Activated CD8-positive, alpha-beta memory T cell treated with anti-CD3 and anti-CD28 coated beads, Interleukin-2, amount 50 U/mL, for 1 hour (primary cell): ENCODE measurements around the gene SERF2.
"Not testable (repeated sequence)": the region's sequence is repeated elsewhere in the genome, so short reads cannot be mapped to it uniquely, and the experiment has no call there.

Experiments
- DNase-seq: peaks from one replicate; pipeline ENCODE4 v3.0.0-alpha.2; 2020; ENCODE audit errors: extremely low read depth

The SERF2 gene

DNA sequence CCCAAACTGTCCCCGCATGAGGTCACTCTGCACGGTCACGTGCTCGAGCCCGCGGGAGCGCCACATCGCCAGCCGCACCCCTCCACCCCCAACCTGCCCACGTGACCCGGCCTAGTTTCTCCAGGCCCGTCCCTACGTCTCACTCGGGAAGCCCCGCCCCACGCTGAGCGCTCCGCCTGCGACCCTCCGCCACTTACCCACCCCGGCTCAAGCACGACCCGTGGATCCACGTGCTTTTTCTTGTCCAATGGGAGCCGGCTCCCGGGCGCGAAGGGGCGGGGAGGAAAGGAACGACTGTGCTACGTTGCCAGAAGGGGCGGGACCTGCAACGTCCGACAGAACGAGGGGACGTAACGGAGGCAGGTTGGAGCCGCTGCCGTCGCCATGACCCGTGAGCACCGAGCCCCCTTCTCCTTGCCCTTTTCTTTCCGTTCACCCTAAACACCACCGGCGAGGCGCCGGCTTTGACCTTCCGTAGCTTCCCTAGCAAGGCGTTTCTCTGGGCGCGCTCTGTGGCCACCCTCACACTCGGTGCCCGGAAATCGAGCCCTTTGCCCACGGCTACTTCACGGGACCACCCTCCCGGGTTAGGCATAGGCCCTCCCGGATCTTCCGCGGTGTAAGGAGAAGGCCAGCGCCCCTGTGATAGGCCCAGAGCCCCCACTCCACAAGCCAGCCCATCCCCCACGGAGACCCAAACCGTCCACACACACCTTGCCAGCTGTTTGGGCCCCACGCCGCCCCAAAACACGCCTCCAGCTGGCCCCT is at the start of gene SERF2:
Gene SERF2, plus strand, starts transcription at position 328 of the 768 bp plus-strand sequence. Its CDS starts 57 bp downstream, at position 385.
- DNase-seq: peak; percentile 98

DNA sequence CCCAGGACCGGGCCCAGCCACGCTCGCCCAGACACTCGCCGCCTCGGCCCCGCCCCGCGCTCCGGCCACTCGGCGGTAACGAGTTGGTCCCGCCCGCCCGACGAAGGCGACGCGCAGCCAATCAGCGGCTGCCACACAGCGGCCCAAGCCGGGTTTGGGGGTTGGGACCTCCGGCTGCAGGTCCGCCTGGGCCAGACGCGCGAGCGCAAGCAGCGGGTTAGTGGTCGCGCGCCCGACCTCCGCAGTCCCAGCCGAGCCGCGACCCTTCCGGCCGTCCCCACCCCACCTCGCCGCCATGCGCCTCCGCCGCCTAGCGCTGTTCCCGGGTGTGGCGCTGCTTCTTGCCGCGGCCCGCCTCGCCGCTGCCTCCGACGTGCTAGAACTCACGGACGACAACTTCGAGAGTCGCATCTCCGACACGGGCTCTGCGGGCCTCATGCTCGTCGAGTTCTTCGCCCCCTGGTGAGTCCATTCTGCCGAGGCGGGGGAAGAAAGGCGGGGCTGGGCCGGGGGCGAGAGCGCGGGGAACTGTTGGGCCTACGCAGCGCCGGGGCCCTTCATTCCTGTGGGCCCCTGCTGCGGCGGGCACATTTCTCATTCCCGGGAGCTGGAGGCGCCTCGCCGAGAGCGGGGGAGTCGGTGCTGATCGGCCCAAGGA is 45.7 kb upstream of the SERF2 start, which contains the start of gene PDIA3:
Gene PDIA3, plus strand, starts transcription at position 194 of the 658 bp plus-strand sequence. Its CDS starts 102 bp downstream, at position 296.
- DNase-seq: peak; percentile 45

DNA sequence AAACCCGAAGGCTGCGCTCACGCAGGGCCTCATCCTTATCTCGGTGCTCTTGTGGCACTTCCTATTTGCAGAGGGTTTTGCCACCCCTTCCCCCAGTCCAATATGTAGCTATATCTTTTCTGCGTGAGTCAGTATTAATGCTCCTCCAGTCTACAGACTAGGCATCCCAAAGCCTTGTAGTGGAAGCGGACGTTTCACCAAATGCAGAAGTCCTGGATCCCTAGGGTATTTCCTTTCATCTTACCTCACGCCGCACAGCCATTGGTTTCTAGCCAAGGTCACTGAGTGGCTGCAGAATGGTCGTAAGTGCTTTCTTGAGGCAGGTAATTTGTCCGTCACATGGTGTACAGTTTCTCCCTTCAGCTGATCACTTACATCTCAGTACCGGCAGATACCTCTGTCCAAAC is 45.2 kb upstream of the SERF2 start:
- not testable (repeated sequence) for DNase-seq

DNA sequence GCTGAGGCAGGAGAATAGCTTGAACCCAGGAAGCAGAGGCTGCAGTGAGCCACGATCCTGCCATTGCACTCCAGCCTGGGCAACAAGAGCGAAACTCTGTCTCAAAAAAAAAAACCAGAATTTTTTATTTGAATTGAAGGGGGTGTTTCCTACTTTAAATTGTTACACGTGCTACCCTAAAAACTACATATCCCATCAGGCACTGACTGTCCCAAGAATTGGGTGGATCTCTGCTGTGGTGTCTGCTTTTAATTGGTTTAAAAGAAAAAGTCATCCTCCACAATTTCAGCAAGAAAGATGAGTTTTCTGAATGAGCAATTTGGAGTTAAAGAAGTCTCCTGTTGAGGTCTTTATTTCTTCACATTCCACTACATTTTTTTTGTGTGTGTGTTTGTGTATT is 43.7 kb upstream of the SERF2 start:
- no peak for DNase-seq

DNA sequence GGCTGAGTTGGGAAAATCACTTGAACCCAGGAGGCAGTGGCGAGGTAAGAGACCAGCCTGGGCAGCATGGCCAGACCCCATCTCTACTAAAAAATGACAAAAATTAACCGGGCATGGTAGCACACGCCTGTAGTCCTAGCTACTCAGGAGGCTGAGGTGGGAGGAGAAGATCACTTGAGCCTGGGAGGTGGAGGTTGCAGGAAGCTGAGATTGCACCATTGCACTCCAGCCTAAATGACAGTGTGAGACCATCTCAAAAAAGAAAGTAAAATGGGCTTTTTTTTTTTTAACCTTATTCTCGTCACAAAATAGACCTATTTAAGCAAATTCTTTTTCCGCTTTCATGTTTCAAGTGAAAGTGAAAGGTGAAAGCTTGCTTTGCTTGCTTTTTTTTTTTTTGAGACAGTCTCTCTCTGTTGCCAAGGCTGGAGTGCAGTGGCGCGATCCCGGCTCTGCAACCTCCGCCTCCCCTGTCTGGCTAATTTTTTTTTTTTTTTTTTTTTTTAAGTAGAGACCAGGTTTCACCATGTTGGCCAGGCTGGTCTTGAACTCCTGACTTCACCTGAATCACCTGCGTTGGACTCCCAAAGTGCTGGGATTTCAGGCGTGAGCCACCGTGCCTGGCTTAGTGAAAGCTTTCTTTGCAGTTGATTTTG is 42.3 kb upstream of the SERF2 start:
- no peak for DNase-seq

DNA sequence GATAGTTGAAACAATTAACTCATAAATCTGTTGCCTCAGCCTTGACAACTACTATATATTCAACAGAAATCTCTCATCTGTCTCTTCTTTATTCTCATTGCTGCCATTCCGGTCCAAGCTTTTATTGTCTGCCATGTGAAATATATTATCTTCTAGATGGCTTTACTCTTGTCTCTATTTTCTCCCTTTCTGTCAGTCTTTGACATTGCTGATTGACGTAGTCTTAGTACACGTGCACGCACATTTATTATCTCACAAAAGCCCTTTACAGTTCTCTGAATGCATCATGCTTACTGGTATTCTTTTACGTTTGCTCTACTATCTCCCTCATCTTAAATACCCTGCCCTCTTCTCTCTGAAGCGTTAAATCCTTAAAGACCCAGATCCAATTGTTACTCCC is 40.2 kb upstream of the SERF2 start:
- no peak for DNase-seq

DNA sequence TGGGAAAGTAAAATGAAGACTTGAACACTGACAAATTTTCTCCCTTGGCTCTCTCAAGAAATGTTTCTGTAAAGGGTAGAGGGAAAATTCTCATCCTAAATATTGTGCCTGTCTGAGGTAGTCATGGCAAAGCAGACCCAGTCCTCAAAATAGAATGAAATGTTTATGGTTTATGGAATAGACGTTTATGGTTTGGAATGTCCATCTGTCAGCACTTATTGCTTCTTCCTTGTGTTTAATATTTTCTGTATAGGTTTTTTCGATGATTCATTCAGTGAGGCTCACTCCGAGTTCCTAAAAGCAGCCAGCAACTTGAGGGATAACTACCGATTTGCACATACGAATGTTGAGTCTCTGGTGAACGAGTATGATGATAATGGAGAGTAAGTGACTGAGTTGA is 29.3 kb upstream of the SERF2 start:
- no peak for DNase-seq

DNA sequence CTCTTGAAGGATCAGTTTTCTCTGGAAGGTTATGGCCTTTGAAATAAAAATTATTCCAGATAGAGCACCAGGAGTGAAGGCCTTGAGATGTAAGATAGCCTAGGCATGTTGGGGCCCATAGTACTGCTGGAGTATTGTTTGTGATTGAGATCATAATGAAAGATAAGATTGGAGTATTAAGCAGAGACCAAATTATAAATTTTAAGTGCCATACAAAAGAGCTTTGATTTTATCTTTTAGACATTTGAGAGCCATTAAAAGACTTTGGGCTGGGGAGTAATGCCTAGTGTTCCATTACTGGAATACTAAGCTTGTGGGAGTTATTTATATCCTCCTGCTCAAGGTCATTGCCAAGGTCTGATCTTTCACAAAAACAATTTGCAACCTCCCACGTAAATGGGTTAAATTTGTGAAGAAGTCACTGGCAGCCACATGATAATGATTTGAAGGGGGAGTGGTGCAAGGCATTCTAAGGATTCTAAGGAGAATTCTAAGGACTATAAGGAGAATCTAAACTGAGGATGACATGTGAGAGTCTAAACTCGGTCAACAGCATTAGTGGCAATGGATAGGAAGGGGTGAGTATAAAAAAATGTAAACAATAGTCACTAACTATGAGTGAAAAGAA is 28.2 kb upstream of the SERF2 start:
- no peak for DNase-seq

DNA sequence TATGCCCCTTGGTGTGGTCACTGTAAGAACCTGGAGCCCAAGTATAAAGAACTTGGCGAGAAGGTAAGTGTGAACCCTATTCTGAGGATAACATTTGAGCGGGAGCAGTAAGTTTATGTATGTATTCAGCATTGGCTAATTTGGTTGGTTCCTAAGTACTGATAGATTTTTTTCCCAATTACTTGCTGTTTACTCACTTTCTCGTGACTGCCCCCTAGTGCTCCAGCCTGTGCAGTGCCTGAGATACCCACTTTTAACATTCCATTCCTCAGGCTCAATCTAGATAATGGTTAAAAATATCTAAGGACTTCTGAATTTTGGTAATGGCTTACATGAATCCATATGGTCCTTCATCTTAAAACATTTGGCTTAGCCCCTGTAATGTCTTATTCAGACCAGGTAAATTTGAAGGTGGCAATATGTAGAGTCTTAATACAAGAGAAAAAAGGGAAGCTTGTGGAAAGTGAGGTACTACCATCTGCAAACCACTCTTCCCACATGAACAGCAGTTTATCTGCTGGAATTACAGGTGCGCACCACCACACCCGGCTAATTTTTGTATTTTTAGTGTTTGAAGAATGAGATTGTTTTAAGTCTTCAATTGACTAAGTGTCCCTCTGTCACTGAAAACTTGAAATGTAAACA is 22.4 kb upstream of the SERF2 start:
- DNase-seq: no peak

DNA sequence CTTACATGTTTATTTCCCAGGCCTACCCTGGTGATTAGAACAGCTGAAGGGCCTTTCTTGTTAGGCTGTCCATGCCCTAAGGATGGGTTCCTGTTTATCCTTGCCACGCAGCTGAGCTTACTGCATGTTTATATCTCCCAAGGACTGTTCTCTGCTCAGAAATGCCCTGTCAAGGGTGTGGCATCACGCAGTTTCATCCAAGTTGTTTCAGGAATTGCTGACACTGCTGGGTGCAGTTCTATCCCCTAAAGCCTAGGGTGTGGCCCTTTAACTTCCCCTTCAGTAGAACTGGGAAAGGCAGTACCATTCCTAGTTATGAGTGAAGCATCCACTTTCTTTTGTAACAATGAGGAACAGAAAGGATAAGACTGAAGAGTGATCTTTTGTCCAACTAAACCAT is 20.3 kb upstream of the SERF2 start:
- no peak for DNase-seq

DNA sequence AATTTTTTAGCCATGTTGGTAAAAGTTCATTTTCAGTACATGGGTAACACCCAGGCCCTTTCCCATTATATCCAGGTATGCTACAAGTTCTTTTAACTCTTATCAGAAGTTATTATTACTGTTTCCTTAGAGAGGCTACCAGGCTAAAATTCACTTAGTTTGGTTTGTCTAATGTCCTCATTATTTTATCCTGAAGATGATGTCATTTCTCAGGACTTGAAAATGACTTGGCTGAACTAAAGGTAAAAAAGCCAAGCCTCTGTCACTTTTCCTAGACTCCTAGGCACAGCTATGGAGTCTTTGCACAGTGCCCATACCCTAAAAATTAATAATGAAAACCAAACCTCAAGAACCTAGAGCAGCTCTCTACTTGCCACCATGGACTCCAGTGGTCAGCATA is 19.5 kb upstream of the SERF2 start:
- no peak for DNase-seq

DNA sequence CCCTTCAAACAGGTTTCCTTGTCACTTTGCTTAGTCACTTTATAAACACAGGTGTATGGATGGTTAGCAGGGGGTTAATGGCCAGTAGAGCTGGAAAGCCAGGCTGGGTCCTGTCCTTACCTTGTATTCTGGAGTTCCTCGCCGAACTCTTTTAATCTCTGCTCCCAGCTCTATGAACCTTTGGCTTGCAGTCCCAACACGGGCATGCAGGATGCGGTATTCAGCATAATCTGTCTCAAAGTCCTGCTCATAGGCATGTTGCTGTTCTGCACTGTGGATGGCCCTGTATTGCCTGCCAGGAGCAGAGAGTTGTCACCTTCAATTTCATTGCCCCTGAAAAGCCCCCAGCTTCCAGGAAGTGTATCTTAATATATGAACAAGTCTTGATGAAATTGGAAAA is 18.1 kb upstream of the SERF2 start:
- DNase-seq: no peak

DNA sequence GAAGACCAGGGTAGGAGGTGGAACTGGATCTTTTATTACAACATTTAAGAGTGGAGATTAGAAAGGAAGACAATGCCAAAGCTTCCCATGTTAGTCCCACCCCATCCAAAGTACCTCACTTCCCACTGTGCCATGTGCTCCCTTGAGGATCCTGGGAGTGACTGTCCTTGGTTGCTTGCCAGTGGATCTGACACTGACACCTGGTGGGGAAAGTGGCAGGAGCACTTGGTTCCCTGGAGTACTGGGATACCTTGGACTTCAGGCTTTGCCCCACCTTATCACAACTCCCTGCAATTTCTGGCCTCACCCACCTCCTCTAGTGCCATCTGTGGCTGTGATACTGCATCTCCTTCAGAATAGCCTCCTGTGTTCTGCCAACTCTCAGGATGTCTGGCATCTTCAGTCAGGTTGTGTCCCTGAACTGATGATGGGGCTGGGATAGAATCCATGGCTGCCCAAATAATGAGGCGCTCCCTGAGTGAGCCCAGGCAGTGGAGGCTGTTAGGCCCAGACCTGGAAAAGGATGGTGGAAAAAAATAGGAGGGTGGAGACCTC is 16.6 kb upstream of the SERF2 start:
- no peak for DNase-seq

DNA sequence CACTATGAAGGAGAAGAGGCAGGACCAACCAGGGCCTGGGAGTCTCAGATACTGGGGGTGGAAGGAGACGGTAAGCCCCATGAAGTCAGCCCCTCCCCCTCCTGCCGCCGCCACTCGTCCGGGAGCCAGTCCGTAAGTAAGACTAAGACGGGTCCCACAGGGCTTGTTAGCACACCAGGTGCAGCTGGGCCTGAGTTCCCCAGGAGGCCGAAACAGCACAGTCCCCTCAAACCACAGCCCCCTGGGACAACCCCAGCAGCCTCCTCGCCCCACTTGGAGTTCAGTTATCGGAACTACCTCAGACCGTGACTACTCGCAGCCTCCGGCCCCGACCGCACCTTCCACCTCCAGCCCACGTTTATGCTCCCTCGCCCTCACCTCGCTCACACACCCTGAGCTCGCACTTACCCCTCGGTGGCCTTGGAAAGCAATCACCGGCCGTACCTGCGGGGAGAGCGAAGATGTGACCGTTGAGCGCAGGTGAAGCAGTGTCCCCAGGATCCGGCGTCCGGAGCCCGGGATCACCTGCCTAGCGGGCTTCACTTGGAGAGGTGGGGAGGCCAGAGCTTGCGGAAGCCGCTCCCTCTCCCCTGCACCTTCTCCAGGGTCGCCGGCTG is 15.9 kb upstream of the SERF2 start:
- no peak for DNase-seq

DNA sequence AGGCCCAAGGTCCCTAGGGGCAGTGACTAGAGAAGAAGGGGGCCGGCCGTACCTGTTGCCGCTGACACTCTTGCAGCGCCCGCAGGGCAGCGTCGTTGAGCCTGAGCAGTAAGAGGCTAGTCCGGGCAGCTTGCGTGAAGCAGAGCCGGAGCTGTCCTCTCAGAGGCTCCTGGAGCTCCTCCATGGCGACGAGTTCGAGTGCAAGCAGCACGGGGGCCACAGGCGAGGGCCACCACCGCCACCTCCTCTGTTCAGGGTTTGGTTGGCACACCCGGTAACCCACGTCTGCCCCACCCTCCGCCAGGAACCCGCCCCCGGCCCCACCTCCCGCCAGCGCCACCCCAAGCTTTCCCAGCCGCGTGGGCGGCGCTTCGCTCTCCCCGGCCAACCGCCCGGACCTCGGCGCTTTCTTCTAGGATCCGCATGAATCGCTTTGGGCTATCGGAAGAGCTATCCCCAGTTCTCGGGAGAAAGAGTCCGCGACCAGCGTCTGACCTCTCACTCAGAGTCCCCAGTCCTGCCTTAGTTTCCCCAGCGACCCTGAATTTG is 15.3 kb upstream of the SERF2 start, which contains the start of gene ELL3:
Gene ELL3, minus strand, starts transcription at position 249 of the 549 bp plus-strand sequence. Its CDS starts 65 bp downstream, at position 184.
- peak; percentile 33 for DNase-seq

DNA sequence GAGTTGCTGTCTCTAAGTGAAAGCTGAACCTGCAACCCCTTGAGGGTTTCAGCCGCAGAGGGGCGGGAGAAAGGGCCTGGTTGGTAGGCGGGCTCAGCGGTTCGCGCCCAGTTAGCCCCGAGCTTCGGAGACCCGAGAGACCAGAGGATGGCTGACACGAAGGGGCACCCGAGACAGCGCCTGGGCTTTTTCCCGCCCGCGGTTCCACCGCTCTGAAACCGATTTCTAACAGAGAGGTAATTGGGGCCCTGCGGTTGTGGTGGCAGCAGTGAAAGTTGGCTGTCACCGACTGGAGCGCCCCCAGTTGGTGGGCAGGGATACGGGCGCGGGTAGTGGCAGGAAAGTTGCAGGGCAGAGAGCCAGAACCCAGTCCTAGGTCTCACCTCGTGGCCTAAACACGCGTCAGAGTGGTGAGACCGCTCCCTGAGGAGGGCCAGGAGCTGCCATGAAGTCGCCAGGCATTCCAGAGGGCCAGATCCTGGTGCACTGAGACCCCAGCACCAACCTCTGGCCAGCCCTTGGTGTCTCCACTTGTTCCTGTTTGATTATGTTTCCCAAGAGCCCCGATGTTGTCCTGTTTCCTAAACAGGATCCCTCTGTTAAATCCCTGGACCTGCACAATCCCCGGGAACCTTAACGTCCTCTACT is 14.7 kb upstream of the SERF2 start:
- peak; percentile 43 for DNase-seq

DNA sequence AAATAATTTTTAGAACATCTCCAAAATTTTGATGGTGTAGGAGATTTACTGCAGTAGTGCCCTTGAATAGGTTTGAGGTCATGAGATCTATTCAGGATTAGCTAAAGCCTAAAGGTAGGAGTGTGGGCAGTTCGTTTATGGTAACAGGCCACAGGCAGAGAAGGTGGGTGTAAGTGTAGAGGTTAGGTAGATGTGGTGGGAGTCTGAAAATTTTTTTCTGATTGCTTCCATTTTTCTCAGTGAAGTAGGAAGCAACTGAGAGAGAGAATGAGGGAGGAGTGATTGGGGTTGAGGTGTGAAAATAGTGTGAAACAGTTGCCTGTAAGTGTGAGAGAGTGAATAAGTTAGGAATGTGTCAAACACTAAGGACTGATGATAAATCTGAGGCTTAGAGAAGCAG is 13.1 kb upstream of the SERF2 start:
- no peak for DNase-seq

DNA sequence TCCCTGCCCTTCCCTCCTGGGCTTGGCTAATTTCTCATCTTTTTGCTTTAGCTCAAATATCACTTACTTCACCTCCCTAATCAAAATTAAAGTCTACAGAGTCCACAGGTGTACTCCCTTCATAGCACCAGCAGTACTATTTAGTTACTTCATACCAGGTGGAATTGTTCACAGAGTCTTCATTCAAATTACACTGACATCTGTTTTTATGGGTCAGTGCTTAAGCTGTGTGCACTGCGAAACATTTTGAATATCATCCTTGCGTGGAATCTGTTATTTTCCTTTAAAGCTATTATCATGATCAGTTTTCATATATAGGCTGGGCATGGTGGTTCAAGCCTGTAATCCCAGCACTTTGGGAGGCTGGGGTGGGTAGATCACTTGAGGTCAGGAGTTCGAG is 2.7 kb upstream of the SERF2 start:
- no peak for DNase-seq

DNA sequence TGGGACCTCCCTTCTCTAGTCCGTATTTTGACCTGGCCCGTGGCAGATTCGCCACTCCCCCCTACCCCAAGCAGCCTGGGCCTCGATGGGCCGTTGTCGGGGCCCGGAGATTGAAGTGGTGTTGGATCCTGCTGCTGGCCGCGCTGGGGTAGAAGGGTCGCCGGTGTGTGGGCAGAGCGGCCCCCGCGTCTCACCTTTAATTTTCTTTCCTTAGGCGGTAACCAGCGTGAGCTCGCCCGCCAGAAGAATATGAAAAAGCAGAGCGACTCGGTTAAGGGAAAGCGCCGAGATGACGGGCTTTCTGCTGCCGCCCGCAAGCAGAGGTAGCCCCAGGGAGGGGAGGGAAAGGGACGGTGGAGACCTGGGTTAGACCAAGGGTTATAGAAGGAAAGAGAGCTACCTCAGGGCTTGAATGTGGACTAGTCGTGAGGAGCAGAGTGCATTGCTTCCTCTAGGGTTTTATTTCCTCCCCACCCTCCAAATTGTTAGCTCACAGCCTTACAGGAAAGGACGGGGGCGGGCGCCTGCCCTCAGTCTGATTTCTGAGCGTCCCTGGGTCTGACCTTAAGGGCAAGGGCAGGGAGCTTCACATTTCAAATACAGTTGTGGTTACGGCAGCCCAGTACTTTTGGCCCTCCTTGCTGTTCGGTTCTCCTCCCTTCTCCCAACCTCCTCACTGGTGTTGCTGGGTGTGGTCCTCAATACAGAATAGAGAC is 799 bp downstream of the SERF2 start:
- no peak for DNase-seq
